ENCODE data around the gene CENPN.

GRCh38 chr16:80969114-80969484, 37.9 kb upstream of the CENPN start:
- TF ChIP-seq CTCF (IDR thresholded peaks at IDR 0.05; ENCODE audit: low read length) (no peak), EZH2 (IDR thresholded peaks at IDR 0.05; ENCODE audit: borderline replicate concordance, low read length) (no peak)
